Mesothelial cell of epicardium (in vitro differentiated cells): Measurements from ENCODE around the gene MBP. TPM values are rescaled to one million over a fixed set of nuclear protein-coding genes. Genes with fewer than 3 reads are reported as not detected.
"Not testable (repeated sequence)": the region's sequence is repeated elsewhere in the genome, so short reads cannot be mapped to it uniquely, and the experiment has no call there.

Source experiments
- DNase-seq, 2 experiments: peaks; one replicate each; pipeline ENCODE4 v3.0.0; 2021; ENCODE audit warnings: low spot score in 2 of 2; ENCODE audit not compliant: unreplicated experiment in 2 of 2
- H3K27ac Mint-ChIP-seq: 2 replicates; pipeline ENCODE4 v1.8.0; 2021; ENCODE audit warnings: mixed read lengths
- H3K27me3 Mint-ChIP-seq: 2 replicates; pipeline ENCODE4 v1.8.0; 2021; ENCODE audit warnings: low read depth, mixed read lengths
- H3K36me3 Mint-ChIP-seq: 2 replicates; pipeline ENCODE4 v1.8.0; 2021; ENCODE audit warnings: mixed read lengths
- H3K4me1 Mint-ChIP-seq: 2 replicates; pipeline ENCODE4 v1.8.0; 2021; ENCODE audit warnings: mixed read lengths
- H3K4me3 Mint-ChIP-seq: 2 replicates; pipeline ENCODE4 v1.8.0; 2021; ENCODE audit warnings: mild to moderate bottlenecking, moderate library complexity, mixed read lengths
- H3K9me3 Mint-ChIP-seq: 2 replicates; pipeline ENCODE4 v1.8.0; 2021; ENCODE audit warnings: mixed read lengths
- CTCF ChIP-seq: fragments of 200-600 bp; sonication (generic); IDR thresholded peaks from one replicate; pipeline ENCODE4 v1.5.0; 2021; ENCODE audit warnings: antibody characterized with exemption; ENCODE audit not compliant: unreplicated experiment
- total RNA-seq: library from RNA; stranded (reverse); gene quantifications from 3 replicates; pipeline ENCODE4 v1.2.1, GENCODE V29; 2021

MBP gene
- total RNA-seq, 1 donor from 2014 or later: 20.8 TPM

DNA sequence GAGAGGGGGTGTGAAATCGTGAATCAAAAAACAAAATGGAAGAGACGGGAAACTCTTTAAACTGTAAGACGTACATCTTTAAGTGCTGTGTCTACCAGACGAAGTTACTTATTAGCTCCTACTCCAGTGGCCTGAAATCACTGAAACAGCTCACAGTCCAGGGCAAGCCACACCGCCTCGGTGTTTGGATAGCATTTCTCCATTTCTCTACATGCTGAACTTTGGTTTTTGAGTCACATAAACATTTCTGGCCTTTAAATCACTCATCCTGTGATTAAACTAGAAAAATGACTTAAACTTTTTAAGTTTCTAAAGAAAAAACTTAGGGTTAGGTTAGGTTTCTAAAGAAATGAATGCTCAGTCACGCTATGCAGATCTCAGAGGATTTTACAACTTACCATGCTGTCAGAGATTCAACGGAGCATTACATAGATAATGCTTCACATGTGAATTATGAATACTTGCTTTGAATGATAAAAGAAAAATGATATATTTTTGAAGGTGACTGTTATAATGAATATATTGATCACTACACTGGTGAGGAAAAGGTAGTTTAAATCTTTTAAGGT, 138.4 kb downstream of the MBP start:
- no peak for DNase-seq
- H3K9me3 Mint-ChIP-seq: no peaks in the 10 kb centered on the region

GRCh38 chr18:76993573-76993972, 139.0 kb downstream of the MBP start:
- no peak for DNase-seq
- Mint-ChIP-seq H3K36me3 (no peaks in the 10 kb centered on the region), H3K4me3 (no peak overlapping the region), H3K4me1 (peaks cover 11% of the 10 kb centered on the region), H3K9me3 (no peaks in the 10 kb centered on the region), H3K27ac (no peak overlapping the region), H3K27me3 (peaks cover 4% of the 10 kb centered on the region)
- TF ChIP-seq CTCF: no peak

More for the DNA sequence above, 138.4 kb downstream of the MBP start:
- TF ChIP-seq CTCF: no peak
- Mint-ChIP-seq H3K36me3 (no peaks in the 10 kb centered on the region), H3K4me1 (peaks cover 11% of the 10 kb centered on the region), H3K27ac (no peak overlapping the region), H3K27me3 (peaks cover 4% of the 10 kb centered on the region), H3K4me3 (no peak overlapping the region)

- peaks cover 4% of the 10 kb centered on the region for H3K27me3 Mint-ChIP-seq
- DNase-seq: no peak
- no peak overlapping the region for H3K27ac Mint-ChIP-seq
- TF ChIP-seq CTCF: no peak
- H3K36me3 Mint-ChIP-seq: no peaks in the 10 kb centered on the region
- H3K9me3 Mint-ChIP-seq: no peaks in the 10 kb centered on the region
- H3K4me1 Mint-ChIP-seq: peaks cover 11% of the 10 kb centered on the region
- H3K4me3 Mint-ChIP-seq: no peak overlapping the region
Observed at GRCh38 chr18:76993085-76993382, 139.5 kb downstream of the MBP start.

- Mint-ChIP-seq H3K4me3 (no peak overlapping the region), H3K27ac (no peak overlapping the region), H3K4me1 (peaks cover 11% of the 10 kb centered on the region), H3K36me3 (no peaks in the 10 kb centered on the region), H3K27me3 (peaks cover 4% of the 10 kb centered on the region), H3K9me3 (no peaks in the 10 kb centered on the region)
- TF ChIP-seq CTCF: no peak
- no peak for DNase-seq
Observed at GRCh38 chr18:76992226-76993084, 140.1 kb downstream of the MBP start.

- no peak for DNase-seq
- Mint-ChIP-seq H3K36me3 (no peaks in the 10 kb centered on the region), H3K27ac (no peak overlapping the region), H3K9me3 (no peaks in the 10 kb centered on the region), H3K4me1 (peaks cover 11% of the 10 kb centered on the region), H3K4me3 (no peak overlapping the region), H3K27me3 (peaks cover 4% of the 10 kb centered on the region)
- TF ChIP-seq CTCF: no peak
Observed at GRCh38 chr18:76991021-76991688, 141.4 kb downstream of the MBP start.

DNA sequence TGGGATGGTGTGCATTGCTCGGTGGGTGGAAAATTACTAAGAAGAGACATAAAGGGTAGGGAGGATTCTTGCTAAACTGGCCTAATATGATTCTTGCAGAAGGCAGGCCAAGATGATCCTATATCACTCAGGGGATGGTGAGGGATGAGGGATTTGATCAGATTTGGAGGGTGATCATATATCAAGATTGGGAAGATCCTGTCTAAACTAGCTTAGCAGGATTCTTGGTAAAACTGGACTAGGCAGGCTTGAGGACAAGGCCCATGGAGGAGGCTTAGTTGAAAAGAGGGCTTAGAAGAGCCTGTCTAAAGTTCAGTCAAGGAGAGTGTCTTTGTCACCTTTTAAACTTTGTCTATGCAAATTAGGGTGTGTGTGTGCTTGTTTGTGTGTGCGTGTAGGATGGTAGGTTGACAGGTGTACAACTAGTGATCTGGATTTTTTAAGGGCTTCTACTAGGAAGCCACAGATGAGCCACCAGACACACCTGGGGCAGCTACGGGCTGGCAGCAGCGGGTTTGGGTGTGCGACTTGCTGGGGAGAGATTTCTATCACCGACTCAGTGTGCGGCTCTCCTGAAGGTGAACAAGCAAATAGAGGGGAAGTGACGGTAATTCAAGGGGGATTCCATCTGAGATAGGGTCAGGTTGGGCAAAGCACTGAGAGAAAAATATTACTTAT, 142.1 kb downstream of the MBP start:
- not testable (repeated sequence) for H3K9me3 Mint-ChIP-seq, H3K27me3 Mint-ChIP-seq, H3K4me3 Mint-ChIP-seq, H3K36me3 Mint-ChIP-seq, DNase-seq, H3K4me1 Mint-ChIP-seq, H3K27ac Mint-ChIP-seq
